SW480 (cell line): ENCODE data around the gene NTNG1.

Experiments used
- DNase-seq: peaks from one replicate; pipeline ENCODE4 v3.0.0-alpha.2; 2016; ENCODE audit warnings: low spot score

Gene NTNG1

DNA sequence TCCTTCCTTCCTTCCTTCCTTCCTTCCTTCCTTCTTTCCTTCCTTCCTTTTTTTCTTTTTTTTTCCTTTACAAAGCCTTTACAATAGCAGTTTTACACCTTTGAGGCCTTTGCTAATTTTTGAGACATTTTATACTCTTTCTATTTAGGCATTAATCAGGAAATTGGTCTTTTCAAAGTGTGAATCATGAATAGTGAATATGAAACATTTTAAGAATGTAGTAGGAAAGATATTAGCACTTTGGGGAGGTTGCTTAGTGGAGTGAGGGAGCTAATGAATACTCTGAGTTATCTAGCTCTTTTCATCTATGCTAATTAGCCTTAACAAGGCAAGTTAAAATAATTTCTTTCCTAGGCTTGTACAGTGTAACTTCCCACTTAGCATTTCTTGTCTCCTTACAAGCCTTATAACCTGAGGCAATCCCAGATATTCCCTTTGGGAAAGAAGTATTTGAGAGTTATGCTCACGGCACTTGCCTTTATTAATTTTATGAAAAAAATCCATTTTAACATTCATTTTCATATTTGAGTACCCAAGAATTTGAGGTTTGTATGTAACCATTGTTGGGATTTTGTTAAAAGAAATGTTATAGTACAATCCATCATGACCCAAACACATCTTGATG is 122.6 kb downstream of the NTNG1 start:
- DNase-seq, result no peak

- no peak for DNase-seq
Measured at GRCh38 chr1:107264007-107264406, 123.2 kb downstream of the NTNG1 start.

- DNase-seq, result no peak
Measured at GRCh38 chr1:107264561-107264960, 123.7 kb downstream of the NTNG1 start.

DNA sequence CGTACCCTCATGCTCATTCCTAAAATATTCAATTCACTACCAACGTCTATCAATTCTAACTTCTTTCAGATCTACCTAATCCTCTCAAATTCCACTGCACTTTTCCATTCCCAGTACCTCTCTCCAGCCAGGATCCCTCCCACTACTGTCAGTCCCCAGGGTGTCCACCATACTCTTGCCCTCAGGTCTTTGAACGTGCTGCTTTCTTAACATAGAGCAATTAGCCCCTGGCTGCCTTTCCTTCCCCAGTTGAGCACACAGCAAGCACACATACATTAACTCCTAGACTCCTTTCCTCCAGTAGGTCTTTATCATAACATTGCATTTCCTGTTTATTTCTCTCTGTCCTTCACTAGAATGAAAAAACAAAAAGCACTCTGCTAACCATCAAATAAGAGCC is 126.7 kb downstream of the NTNG1 start:
- DNase-seq, result no peak

DNA sequence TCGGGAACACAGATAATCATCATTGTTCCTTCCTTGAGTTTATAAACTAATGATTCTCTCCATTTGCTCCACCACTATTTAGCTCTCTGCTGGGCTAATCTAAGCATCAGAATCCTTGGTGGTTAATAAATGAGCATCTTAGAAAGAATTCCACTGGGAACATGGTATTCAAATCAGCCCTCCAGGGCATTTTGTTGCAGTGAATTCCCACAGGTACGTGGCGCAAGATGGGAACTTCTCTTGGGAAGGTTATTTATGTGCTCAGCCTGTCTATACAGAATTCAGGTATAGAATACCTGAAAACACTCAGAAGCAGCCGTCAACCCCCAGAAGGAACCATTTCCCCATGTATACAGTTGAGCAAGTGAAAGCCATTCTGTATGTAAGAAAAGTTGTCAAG is 131.5 kb downstream of the NTNG1 start:
- DNase-seq, result no peak

DNA sequence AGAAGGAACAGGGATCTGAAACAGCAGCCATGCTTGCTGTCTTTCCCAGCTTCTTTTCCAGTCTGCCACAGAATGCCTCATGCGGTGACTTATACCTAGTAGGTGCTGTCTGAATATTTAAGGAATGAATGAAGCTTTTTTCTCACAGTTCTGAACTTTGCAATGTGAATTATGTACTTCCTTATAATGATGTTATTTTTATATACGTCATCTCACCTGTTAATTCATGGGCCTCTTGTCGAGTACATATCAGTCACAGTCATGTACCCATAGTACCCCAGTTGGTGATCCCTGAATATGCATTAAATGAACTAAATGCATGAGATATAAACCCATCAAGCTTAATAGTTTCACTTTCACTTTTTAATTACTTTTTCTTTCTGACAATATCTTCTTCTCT is 132.7 kb downstream of the NTNG1 start:
- no peak for DNase-seq

- no peak for DNase-seq
Measured at GRCh38 chr1:107274227-107274626, 133.4 kb downstream of the NTNG1 start.

DNA sequence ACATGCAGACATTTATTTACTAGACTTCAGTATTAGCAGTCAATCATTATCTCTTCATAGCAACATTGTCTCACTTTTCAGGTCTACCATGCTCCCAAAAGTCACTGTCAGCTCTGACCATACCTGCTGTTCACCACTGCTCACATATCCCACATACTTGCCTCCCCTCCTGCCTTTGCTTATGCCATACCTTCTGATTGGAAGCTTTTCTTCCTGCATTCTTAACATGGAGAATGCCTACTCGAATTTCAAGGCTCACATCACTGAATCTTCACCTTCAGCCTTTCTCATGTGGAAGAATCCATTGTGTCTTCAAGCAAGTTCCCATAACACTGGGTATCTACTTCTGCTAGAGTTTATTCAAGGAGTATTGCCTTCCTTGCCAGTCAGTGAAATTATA is 135.4 kb downstream of the NTNG1 start:
- no peak for DNase-seq

GRCh38 chr1:107277022-107277421 is 136.2 kb downstream of the NTNG1 start:
- peak; percentile 41 for DNase-seq

DNA sequence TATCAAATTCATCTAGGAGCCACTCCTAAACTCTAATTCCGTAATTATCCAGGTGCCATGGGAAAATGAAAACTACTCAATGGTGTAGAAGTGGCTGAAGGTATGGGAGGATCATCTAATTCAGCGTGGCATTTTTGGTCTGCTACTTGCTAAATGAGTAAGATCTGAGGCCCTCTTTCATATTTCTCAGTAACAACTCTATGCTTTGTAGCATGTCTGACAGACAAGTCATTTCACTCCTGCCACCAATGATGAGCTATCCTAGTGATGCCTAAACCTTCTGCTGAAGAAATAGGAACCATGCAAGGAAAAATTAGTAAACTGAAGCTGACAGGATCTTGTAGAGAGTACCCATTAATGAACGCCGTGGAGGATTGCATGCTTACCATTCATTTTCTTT is 145.3 kb downstream of the NTNG1 start:
- DNase-seq, result no peak

- DNase-seq, result no peak
Measured at GRCh38 chr1:107291987-107292386, 151.1 kb downstream of the NTNG1 start.

DNA sequence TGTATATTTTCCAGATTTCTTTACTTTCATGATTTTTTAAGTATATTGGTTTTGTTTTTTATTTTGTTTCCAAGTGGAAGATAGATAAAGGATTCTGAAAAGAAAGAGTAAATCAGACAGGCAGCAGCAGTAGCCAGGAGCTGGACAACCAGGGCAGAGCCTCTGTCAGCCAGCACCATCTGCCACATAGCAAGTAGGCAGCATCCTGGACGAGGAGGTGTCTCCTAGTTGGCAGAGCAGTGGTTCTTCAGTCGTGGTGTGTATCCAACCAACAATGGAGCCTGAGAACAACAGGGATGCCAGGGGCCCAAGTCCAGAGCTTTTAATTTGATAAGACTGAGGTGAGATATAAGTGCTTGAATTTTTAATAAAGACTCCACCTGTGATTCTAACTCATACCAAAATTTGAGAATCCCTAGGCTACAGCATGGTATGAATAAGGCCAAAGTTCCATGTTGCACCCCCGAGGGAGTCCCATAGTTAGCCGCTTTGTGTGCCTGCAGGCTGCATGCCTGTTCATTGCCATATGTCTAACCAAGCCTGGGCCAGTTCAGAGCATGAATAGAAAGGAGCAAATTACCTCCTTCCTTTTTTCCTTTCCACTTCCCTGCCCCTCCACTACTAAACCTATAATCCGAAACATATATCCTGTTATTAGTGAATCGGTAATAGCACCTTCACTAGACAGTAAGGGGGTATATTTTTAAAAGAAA is 153.2 kb downstream of the NTNG1 start:
- no peak for DNase-seq

- DNase-seq, result no peak
Measured at GRCh38 chr1:107294686-107295085, 153.8 kb downstream of the NTNG1 start.

DNA sequence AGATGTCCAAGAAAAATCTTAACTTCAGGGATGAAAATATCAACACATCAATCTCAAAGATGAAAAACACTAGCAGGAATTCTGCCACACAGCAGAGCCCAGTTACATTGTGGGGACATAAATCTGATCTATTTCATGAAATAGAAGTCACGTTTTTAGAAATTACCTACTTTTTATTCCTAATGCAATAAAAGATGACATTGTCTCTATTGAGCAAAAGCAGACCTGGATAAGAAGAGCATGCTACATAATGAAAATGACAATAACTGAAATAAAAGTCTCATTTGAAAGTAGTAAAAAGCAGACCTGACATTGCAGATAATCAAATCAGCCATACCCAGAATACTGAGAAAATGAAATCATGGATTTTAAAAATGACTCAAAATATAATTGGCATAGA is 156.8 kb downstream of the NTNG1 start:
- DNase-seq, result no peak

GRCh38 chr1:107298526-107298925 is 157.7 kb downstream of the NTNG1 start:
- no peak for DNase-seq

- no peak for DNase-seq
Measured at GRCh38 chr1:107299521-107299920, 158.7 kb downstream of the NTNG1 start.

DNA sequence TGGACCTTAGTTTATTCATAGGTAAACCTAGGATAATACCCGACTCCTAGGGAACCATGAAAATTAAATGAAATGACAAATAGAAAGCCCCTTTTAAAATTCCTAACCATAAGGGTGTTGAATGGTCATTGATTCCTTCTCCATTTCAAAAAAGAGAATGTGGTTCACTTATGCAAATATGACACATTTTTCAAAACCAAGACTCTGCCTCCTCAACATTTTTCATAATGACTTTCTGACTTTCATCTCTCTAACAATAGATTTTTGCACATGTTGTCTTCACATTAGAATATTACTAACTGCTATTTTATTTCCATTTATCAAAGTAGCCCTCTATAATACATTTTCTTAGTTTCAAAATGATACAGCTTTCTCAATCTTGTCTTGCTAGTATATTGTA is 169.1 kb downstream of the NTNG1 start:
- DNase-seq, result no peak

DNA sequence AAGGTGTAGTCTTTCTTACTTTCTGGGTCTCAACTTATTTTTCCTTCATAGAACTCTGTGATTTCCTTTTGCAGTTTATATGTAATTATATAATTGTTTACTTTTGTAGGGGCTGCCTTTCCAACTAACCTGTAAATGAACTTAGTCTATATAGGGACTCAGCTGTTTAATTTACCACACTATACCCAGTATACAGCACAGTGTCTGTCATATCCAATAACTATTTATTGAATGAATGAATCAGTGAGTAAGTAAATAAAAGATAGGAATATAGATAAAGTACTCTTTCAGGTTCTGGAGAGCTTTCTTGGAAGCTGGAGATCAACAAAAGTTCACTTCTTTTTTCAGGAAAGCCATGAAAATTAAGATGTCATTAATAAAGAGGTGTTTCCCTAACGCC is 174.8 kb downstream of the NTNG1 start:
- no peak for DNase-seq

DNA sequence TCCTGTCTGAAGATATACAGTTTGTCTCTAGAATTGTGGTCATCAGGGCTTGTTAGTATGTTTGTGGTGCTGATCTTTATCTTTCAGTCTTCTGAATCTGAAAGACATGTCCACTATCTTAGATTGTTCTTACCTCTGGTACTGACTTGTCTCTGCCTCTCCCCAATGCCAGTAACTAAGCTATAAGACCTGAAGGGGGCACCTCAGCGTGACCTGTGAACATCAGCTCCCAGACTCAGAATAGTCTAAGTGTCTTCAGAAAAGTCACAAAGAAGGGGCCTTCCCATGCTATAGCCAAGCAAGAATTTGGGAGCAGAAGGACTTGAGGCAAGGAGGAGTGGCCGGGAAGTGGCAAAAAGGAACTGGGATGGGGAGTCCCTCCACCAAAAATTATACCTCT is 178.1 kb downstream of the NTNG1 start:
- DNase-seq, result no peak

DNA sequence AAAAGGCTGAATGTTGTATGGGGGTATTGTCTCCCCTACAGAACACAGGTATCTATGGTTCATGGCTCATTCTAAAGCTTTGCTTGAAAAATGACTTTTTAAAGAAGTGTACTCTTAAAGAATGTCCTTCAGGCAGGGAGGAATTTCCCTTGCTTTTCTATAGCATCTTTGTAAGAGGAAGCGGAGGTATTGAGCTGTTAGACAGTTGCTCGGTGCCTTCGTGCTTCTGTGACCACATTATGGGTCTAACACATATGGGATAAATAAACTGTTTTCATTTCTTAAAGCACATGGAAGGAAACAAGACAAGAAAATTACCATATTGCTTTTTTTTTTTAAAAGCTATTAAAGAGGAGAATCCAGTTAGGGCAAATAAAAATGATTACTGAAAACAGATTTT is 182.9 kb downstream of the NTNG1 start:
- DNase-seq, result no peak

DNA sequence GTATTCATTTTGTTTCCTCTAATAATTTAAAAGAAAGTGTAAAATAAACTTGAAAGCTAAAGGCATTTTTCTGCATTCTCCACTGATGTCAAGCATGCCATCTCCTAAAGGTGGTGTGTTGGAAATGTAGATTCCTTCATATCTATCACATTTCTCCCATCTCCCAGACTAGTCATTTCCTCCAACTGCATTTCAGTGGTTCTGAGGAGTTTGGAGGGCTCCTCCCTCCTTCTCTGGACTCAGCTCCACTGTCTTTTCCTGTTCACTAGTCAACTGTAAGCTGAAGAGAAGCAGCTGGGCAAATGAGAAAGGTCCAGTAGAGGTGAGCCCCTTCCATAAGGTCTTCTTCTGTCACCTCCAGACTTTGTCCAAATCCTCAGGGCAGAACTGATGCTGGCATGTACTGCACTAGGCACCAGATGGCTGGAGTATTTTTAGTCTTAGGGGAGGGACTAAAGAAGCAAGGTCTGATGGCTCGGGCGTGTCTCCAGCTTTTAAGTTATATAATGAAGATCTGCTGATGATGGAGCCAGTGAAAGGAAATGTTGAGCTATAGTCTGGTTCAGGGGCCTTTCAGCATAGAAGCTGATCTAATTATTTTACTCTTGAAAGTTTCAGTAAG is 186.1 kb downstream of the NTNG1 start:
- no peak for DNase-seq

- DNase-seq, result no peak
Measured at GRCh38 chr1:107327446-107327845, 186.6 kb downstream of the NTNG1 start.

- no peak for DNase-seq
Measured at GRCh38 chr1:107328087-107328486, 187.2 kb downstream of the NTNG1 start.

GRCh38 chr1:107339775-107340174 is 198.9 kb downstream of the NTNG1 start:
- no peak for DNase-seq
